ENCODE measurements around the gene RCBTB2.

GRCh38 chr13:48486362-48486761 is 46.5 kb downstream of the RCBTB2 start:
- TF ChIP-seq POLR2A (IDR thresholded peaks at IDR 0.05), result no peak
- TF ChIP-seq CTCF (IDR thresholded peaks at IDR 0.05), result no peak
